Mammary epithelial cell (primary cell): ENCODE measurements around the gene SCMH1.

Experiments
- CTCF ChIP-seq, 2 donors: IDR thresholded peaks in 1 of 2; conservative IDR thresholded peaks in 1 of 2; 2 replicates each; pipeline ENCODE4 v1.5.1; 2011 to 2012; ENCODE audit warnings: inconsistent platforms in 2 of 2, low read length in 2 of 2, mild to moderate bottlenecking in 2 of 2, control low read depth in 1 of 2, low read depth in 1 of 2; ENCODE audit not compliant: insufficient read depth in 1 of 2; ENCODE audit errors: extremely low read depth in 1 of 2
- EZH2 ChIP-seq: IDR thresholded peaks from 2 replicates; pipeline ENCODE4 v1.6.1; 2012; ENCODE audit warnings: low read length, inconsistent platforms, borderline replicate concordance

GRCh38 chr1:41122148-41122547, 120.0 kb downstream of the SCMH1 start:
- TF ChIP-seq CTCF (conservative IDR thresholded peaks at IDR 0.05 in 1 of 2, IDR thresholded peaks at IDR 0.05 in 1 of 2; ENCODE audit: extremely low read depth in 1 of 2, insufficient read depth in 1 of 2, low read depth in 1 of 2, low read length in 2 of 2): no peak
- no peak for TF ChIP-seq EZH2
